Activated CD4-positive, alpha-beta T cell treated with anti-CD3 and anti-CD28 coated beads, Interleukin-2, Interleukin-6, amounts not matched to agents 100 ng/mL and 50 ng/mL, durations not matched to agents 16 hours and 8 hours (primary cell): Measurements from ENCODE around the gene ANGPTL7.

Source experiments
- DNase-seq: peaks from one replicate; pipeline ENCODE4 v3.0.0-alpha.2; 2020

ANGPTL7 gene

GRCh38 chr1:11207898-11208611 lies 18.9 kb downstream of the ANGPTL7 start:
- DNase-seq = no peak

GRCh38 chr1:11211461-11211860 lies 22.3 kb downstream of the ANGPTL7 start:
- DNase-seq = no peak

- no peak for DNase-seq
Measured at GRCh38 chr1:11211925-11212587, 22.9 kb downstream of the ANGPTL7 start.

- no peak for DNase-seq
Measured at GRCh38 chr1:11214698-11215380, 25.7 kb downstream of the ANGPTL7 start.

GRCh38 chr1:11215381-11216005 lies 26.3 kb downstream of the ANGPTL7 start:
- DNase-seq = no peak

GRCh38 chr1:11216074-11216473 lies 26.9 kb downstream of the ANGPTL7 start:
- no peak for DNase-seq

GRCh38 chr1:11227106-11228077 lies 38.2 kb downstream of the ANGPTL7 start:
- DNase-seq = no peak

- no peak for DNase-seq
Measured at GRCh38 chr1:11229203-11229602, 40.0 kb downstream of the ANGPTL7 start.

- DNase-seq = no peak
Measured at GRCh38 chr1:11233208-11233607, 44.1 kb downstream of the ANGPTL7 start.

GRCh38 chr1:11237356-11237755 lies 48.2 kb downstream of the ANGPTL7 start:
- no peak for DNase-seq

GRCh38 chr1:11238311-11238710 lies 49.2 kb downstream of the ANGPTL7 start:
- DNase-seq = no peak

- no peak for DNase-seq
Measured at GRCh38 chr1:11245248-11245647, 56.1 kb downstream of the ANGPTL7 start.
